Astrocyte of the cerebellum (primary cell): ENCODE results near the gene LRRC71.

Source experiments
- DNase-seq: peaks from one replicate; pipeline ENCODE4 v3.0.0-alpha.2; 2011; ENCODE audit warnings: low read depth
- H3K4me3 ChIP-seq: 2 replicates; pipeline ENCODE4 v1.5.1; 2011; ENCODE audit warnings: mild to moderate bottlenecking, low read depth, low read length, moderate library complexity
- in situ Hi-C: cut with HindIII; loops from 2 replicates; pipeline ENCODE4 v1.10.0; 2017; ENCODE audit warnings: low sequenced_read_pairs
- TF ChIP-seq, protein P1 (sequence below): IDR thresholded peaks from 2 replicates; pipeline ENCODE4 v1.5.1; 2012; ENCODE audit warnings: low read length, low read depth, moderate library complexity, mild to moderate bottlenecking; ENCODE audit errors: missing control alignments

LRRC71 gene

DNA sequence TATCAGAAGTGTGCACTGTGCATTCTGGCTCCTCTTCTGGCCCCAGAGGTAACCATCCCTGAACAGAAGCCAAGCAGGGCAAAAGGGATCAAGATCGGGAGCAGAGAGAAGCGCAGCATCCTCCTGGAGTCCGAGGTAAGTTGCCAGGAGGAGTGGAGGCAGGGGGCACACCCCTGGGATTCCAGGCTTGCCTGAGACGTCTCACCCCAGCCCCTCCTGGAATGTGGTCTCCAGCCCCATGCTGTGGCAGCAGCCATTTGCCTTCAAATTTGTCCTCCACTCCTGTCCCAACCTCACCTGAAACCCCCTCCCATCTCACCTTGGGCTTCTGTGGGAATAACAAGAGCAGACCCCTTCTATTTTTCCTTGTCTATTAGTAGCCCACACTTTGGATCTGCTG lies 10.1 kb downstream of the LRRC71 start:
- H3K4me3 ChIP-seq, result no peak overlapping the region
- TF ChIP-seq, protein P1, sequence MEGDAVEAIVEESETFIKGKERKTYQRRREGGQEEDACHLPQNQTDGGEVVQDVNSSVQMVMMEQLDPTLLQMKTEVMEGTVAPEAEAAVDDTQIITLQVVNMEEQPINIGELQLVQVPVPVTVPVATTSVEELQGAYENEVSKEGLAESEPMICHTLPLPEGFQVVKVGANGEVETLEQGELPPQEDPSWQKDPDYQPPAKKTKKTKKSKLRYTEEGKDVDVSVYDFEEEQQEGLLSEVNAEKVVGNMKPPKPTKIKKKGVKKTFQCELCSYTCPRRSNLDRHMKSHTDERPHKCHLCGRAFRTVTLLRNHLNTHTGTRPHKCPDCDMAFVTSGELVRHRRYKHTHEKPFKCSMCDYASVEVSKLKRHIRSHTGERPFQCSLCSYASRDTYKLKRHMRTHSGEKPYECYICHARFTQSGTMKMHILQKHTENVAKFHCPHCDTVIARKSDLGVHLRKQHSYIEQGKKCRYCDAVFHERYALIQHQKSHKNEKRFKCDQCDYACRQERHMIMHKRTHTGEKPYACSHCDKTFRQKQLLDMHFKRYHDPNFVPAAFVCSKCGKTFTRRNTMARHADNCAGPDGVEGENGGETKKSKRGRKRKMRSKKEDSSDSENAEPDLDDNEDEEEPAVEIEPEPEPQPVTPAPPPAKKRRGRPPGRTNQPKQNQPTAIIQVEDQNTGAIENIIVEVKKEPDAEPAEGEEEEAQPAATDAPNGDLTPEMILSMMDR, result no peak
- DNase-seq, result no peak
- in situ Hi-C loops, result no loop called here

DNA sequence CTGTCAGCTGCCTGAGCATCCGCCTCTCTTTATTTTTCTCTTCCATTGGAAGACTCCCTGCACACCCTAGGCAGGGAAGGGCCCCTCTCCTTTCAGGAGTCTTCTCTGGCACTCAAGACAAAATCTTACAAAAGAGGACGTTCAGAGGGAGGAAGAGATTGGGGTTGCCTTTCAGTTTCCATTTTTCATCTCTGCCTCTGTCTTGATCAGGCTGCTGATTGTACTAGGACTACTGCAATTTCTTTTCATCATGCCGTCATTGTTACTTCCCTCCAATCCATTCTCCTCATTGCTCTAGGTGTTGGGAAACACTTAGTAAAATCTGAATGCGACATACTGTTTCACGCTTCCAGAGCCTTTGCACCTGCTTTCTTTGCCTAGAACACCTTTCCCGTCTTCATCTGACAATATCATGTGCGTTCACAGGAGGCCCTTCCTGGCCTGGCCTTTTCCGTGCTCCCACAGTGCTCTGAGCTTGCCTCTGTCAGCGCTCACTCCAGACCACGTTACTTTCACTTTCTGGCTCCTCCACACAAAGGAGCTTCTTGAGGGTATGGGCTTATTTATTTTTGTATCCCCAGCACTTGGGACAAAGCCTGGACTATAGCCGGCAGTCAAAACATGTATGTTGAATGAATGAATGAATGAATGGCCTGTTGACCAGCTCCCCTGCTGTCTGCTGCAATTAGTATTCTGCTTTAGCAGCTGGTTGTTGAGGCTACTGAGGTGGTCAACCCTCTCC lies 10.9 kb downstream of the LRRC71 start:
- peak; percentile 22 for DNase-seq
- TF ChIP-seq, protein P1, result no peak
- H3K4me3 ChIP-seq, result no peak overlapping the region
- in situ Hi-C loops, result no loop called here

GRCh38 chr1:156931974-156932710 lies 11.7 kb downstream of the LRRC71 start:
- in situ Hi-C loops, result no loop called here
- no peak overlapping the region for H3K4me3 ChIP-seq
- TF ChIP-seq, protein P1, result no peak
- DNase-seq, result no peak

- no peak for DNase-seq
- in situ Hi-C loops, result no loop called here
- TF ChIP-seq, protein P1, result no peak
- no peak overlapping the region for H3K4me3 ChIP-seq
These were observed 12.7 kb downstream of the LRRC71 start for GRCh38 chr1:156933136-156933535.

- H3K4me3 ChIP-seq, result no peak overlapping the region
- no peak for DNase-seq
- TF ChIP-seq, protein P1, result no peak
- in situ Hi-C loops, result no loop called here
These were observed 15.2 kb downstream of the LRRC71 start for GRCh38 chr1:156935505-156936128.

- TF ChIP-seq, protein P1, result no peak
- in situ Hi-C loops, result no loop called here
- no peak overlapping the region for H3K4me3 ChIP-seq
- DNase-seq, result no peak
These were observed 15.8 kb downstream of the LRRC71 start for GRCh38 chr1:156936191-156936590.
